Activated CD4-positive, CD25-positive, alpha-beta regulatory T cell treated with anti-CD3 and anti-CD28 coated beads, Interleukin-2, amount 50 U/mL, for 16 hours (primary cell): ENCODE data around the gene BCL11B.

ENCODE experiments used
- DNase-seq: peaks from one replicate; pipeline ENCODE4 v3.0.0-alpha.2; 2020; ENCODE audit warnings: low read depth, low spot score

The BCL11B gene

DNA sequence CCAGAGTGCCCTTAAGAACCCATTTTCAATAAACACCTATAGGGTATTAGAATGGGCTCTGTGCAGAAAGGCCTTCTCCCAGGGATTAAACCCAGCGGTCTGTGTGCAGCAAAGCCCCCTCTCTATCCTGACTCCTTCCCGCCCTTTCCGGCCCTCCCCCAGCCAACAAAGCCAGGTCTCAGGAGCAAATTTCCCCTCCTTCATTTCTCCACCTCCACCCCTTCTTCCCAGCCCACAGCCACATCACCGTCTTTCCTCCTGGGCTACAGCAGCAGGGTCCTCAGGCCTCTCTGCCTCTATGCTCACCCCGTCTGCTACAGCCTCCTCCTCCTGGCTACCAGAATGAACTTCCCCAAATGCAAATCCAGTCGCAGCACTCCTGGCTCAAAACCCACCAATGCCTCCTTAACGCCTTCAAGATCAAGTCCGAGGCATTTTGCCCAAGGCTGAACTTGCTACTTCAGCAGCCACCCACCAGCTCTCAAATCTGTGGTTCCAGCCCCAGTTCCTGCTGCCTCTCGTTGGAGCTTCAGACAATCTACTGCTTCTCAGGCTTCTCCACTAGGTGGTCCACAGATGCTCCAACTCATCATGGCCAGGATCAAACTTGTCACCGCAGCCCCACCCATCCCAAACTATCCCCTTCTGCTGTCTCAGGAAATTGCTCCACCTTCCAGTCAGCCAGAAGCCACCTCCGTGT lies 134.8 kb downstream of the BCL11B start:
- no peak for DNase-seq

- no peak for DNase-seq
Measured at GRCh38 chr14:99136401-99136800, 135.6 kb downstream of the BCL11B start.

- DNase-seq, result no peak
Measured at GRCh38 chr14:99136047-99136400, 136.0 kb downstream of the BCL11B start.

GRCh38 chr14:99134516-99135046 lies 137.4 kb downstream of the BCL11B start:
- no peak for DNase-seq

- DNase-seq, result no peak
Measured at GRCh38 chr14:99133636-99134515, 138.1 kb downstream of the BCL11B start.

GRCh38 chr14:99132821-99133635 lies 139.0 kb downstream of the BCL11B start:
- no peak for DNase-seq

GRCh38 chr14:99131632-99132271 lies 140.2 kb downstream of the BCL11B start:
- no peak for DNase-seq

DNA sequence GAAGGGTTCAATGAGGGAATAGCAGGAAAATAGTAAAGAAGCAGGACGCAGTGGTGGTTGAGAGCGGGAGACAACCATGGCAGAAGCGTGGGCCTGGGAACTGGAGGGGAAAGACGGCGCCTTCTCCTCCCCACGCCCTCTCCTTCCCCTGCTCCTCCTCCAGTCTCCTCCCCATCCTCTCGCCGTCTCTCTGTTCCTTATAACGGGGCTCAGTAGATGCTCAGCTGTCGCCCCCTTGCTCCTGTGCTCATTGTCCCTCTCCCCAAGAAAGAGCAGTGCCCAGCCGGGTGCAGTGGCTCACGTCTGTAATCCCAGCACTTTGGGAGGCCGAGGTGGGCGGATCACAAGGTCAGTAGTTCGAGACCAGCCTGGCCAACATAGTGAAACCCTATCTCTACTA lies 142.0 kb downstream of the BCL11B start:
- no peak for DNase-seq

- no peak for DNase-seq
Measured at GRCh38 chr14:99129211-99129696, 142.7 kb downstream of the BCL11B start.

DNA sequence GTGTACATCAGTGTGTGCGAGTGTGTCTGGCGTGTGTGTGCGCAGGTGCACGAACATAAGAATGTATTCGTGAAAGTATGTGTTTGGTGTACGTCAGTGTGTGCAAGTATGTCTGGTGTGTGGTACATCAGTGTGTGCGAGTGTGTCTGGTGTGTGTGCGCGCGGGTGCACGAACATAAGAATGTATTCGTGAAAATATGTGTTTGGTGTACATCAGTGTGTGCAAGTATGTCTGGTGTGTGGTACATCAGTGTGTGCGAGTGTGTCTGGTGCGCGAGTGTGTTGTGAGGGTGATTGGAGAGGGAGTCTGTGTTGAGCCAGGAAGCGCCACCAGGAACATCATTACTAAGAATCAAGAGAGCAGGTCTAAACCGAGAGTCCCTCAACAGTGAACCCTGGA lies 143.8 kb downstream of the BCL11B start:
- DNase-seq, result no peak

DNA sequence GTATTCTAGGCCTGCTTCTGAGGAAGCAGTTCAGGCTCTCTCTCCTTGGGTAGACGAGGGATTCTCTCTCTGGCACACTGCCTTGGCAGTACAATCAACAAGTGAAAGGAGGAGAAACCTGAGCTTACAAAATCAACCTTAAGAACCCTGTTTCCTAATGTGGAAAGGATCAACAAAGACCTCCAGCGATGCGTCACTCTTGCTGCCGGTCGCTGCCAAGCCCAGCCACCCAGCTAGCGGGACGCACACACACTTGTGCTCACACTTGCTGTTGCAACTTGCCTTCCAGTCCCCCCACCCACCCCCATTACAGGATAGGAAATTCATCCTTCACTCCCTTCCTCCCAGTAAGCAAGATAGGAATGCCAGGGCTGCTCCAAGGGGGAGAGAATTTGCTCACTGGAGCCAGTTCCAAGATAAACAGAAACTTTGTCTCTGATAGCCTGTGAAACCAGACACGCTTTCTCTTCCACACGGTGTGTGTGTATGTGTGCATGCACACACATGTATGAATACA lies 144.3 kb downstream of the BCL11B start:
- no peak for DNase-seq

- no peak for DNase-seq
Measured at GRCh38 chr14:99125616-99126431, 146.2 kb downstream of the BCL11B start.

- DNase-seq, result no peak
Measured at GRCh38 chr14:99125113-99125512, 146.9 kb downstream of the BCL11B start.

GRCh38 chr14:99124482-99125105 lies 147.4 kb downstream of the BCL11B start:
- DNase-seq, result no peak

GRCh38 chr14:99123208-99123870 lies 148.7 kb downstream of the BCL11B start:
- DNase-seq, result no peak

GRCh38 chr14:99122521-99123125 lies 149.4 kb downstream of the BCL11B start:
- DNase-seq, result no peak

GRCh38 chr14:99121319-99121875 lies 150.6 kb downstream of the BCL11B start:
- DNase-seq, result no peak

- no peak for DNase-seq
Measured at GRCh38 chr14:99120526-99121318, 151.3 kb downstream of the BCL11B start.
